Measurements from ENCODE around the gene IPO13.
A peak's percentile ranks its signal among the peaks of the same experiment; 100 is the strongest.

IPO13 gene

GRCh38 chr1:43930949-43931275 is 15.8 kb upstream of the IPO13 start:
- H3K4me3 ChIP-seq (ENCODE audit: low read depth, low read length): no peak overlapping the region
- no peak for TF ChIP-seq CTCF (IDR thresholded peaks at IDR 0.05; ENCODE audit: insufficient read depth, low read depth, low read length, missing control alignments)
- no peak for DNase-seq (ENCODE audit: low read depth)

- DNase-seq (ENCODE audit: low read depth): no peak
- no peak for TF ChIP-seq CTCF (IDR thresholded peaks at IDR 0.05; ENCODE audit: insufficient read depth, low read depth, low read length, missing control alignments)
- no peak overlapping the region for H3K4me3 ChIP-seq (ENCODE audit: low read depth, low read length)
Observed at GRCh38 chr1:43931711-43932660, 14.8 kb upstream of the IPO13 start.

- DNase-seq (ENCODE audit: low read depth): no peak
- no peak overlapping the region for H3K4me3 ChIP-seq (ENCODE audit: low read depth, low read length)
- TF ChIP-seq CTCF (IDR thresholded peaks at IDR 0.05; ENCODE audit: insufficient read depth, low read depth, low read length, missing control alignments): no peak
Observed at GRCh38 chr1:43932786-43933385, 13.9 kb upstream of the IPO13 start.

GRCh38 chr1:43933386-43934100 is 13.2 kb upstream of the IPO13 start, which contains the start of gene ARTN:
Gene ARTN, plus strand, starts transcription at chr1:43933801. Its CDS starts 1,856 bp downstream, at chr1:43935657.
- DNase-seq (ENCODE audit: low read depth): no peak
- TF ChIP-seq CTCF (IDR thresholded peaks at IDR 0.05; ENCODE audit: insufficient read depth, low read depth, low read length, missing control alignments): no peak
- no peak within 1 kb of the TSS for H3K4me3 ChIP-seq (ENCODE audit: low read depth, low read length)

GRCh38 chr1:43934101-43934985 is 12.4 kb upstream of the IPO13 start:
- DNase-seq (ENCODE audit: low read depth): peak; percentile 69
- no peak overlapping the region for H3K4me3 ChIP-seq (ENCODE audit: low read depth, low read length)
- peak; percentile 88 for TF ChIP-seq CTCF (IDR thresholded peaks at IDR 0.05; ENCODE audit: insufficient read depth, low read depth, low read length, missing control alignments)

GRCh38 chr1:43934986-43935324 is 11.8 kb upstream of the IPO13 start:
- TF ChIP-seq CTCF (IDR thresholded peaks at IDR 0.05; ENCODE audit: insufficient read depth, low read depth, low read length, missing control alignments): no peak
- no peak overlapping the region for H3K4me3 ChIP-seq (ENCODE audit: low read depth, low read length)
- no peak for DNase-seq (ENCODE audit: low read depth)
